Measurements from ENCODE around the gene WDR35.

The WDR35 gene

GRCh38 chr2:20011276-20012031 lies 21.5 kb upstream of the WDR35 start:
- DNase-seq = no peak

- DNase-seq = no peak
Measured at GRCh38 chr2:20008703-20009102, 18.8 kb upstream of the WDR35 start.

GRCh38 chr2:20005891-20006470 lies 16.1 kb upstream of the WDR35 start:
- DNase-seq = no peak

- DNase-seq = no peak
Measured at GRCh38 chr2:20005067-20005627, 15.2 kb upstream of the WDR35 start.

GRCh38 chr2:20001361-20001863 lies 11.5 kb upstream of the WDR35 start:
- DNase-seq = no peak

- no peak for DNase-seq
Measured at GRCh38 chr2:19993731-19994130, 3.8 kb upstream of the WDR35 start.

- DNase-seq = no peak
Measured at GRCh38 chr2:19991895-19992294, 2.0 kb upstream of the WDR35 start.

GRCh38 chr2:19990416-19990728 lies 467 bp upstream of the WDR35 start:
- DNase-seq = no peak

GRCh38 chr2:19989342-19989666 lies 601 bp downstream of the WDR35 start:
- DNase-seq = no peak

GRCh38 chr2:19988600-19988999 lies 1.3 kb downstream of the WDR35 start:
- no peak for DNase-seq

GRCh38 chr2:19987936-19988335 lies 2.0 kb downstream of the WDR35 start:
- no peak for DNase-seq

- DNase-seq = no peak
Measured at GRCh38 chr2:19982268-19982667, 7.6 kb downstream of the WDR35 start.

- no peak for DNase-seq
Measured at GRCh38 chr2:19979932-19980331, 10.0 kb downstream of the WDR35 start.

GRCh38 chr2:19973466-19973865 lies 16.4 kb downstream of the WDR35 start:
- DNase-seq = no peak

GRCh38 chr2:19971691-19972090 lies 18.2 kb downstream of the WDR35 start:
- DNase-seq = peak in 2 of 5 experiments; percentile 33 to 83

GRCh38 chr2:19963386-19963785 lies 26.5 kb downstream of the WDR35 start:
- DNase-seq = no peak

- peak in 4 of 5 experiments; percentile 2 to 71 (median 10) for DNase-seq
Measured at GRCh38 chr2:19955544-19956422, 34.1 kb downstream of the WDR35 start.

GRCh38 chr2:19949071-19949470 lies 40.8 kb downstream of the WDR35 start:
- DNase-seq = no peak

- no peak for DNase-seq
Measured at GRCh38 chr2:19947184-19947940, 42.5 kb downstream of the WDR35 start.

GRCh38 chr2:19944205-19944845 lies 45.6 kb downstream of the WDR35 start:
- no peak for DNase-seq

- DNase-seq = no peak
Measured at GRCh38 chr2:19943189-19943588, 46.7 kb downstream of the WDR35 start.

GRCh38 chr2:19942199-19942598 lies 47.7 kb downstream of the WDR35 start:
- DNase-seq = no peak

All from T-helper 2 cell (primary cell).